GM04504 (cell line): ENCODE measurements around the gene USF1.
A peak's percentile ranks its signal among the peaks of the same experiment; 100 is the strongest.
"Not testable (repeated sequence)": the region's sequence is repeated elsewhere in the genome, so short reads cannot be mapped to it uniquely, and the experiment has no call there.

Source experiments
- DNase-seq: peaks from one replicate; pipeline ENCODE4 v3.0.0-alpha.2; 2012; ENCODE audit warnings: low read depth

The USF1 gene

DNA sequence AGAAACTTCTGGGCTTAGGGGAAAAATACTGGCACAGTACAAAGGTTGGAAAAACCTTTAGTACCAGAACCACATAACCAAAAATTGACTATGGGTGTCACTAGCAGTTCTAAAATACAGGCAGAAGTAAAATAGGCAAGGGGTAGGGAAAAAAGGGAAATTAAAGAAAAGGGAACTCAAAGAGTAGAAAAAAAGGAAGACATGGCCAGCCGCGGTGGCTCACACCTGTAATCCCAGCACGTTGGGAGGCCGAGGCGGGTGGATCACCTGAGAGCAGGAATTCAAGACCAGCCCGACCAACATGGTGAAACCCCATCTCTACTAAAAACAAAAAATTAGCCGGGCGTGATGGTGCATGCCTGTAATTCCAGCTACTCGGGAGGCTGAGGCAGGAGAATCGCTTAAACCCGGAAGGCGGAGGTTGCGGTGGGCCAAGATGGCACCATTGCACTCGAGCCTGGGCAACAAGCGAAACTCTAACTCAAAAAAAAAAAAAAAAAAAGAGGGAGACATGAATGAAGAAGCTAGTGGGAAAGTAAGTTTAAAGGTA, 26.6 kb downstream of the USF1 start:
- not testable (repeated sequence) for DNase-seq

- DNase-seq: no peak
Measured at GRCh38 chr1:161018631-161018930, 27.2 kb downstream of the USF1 start.

DNA sequence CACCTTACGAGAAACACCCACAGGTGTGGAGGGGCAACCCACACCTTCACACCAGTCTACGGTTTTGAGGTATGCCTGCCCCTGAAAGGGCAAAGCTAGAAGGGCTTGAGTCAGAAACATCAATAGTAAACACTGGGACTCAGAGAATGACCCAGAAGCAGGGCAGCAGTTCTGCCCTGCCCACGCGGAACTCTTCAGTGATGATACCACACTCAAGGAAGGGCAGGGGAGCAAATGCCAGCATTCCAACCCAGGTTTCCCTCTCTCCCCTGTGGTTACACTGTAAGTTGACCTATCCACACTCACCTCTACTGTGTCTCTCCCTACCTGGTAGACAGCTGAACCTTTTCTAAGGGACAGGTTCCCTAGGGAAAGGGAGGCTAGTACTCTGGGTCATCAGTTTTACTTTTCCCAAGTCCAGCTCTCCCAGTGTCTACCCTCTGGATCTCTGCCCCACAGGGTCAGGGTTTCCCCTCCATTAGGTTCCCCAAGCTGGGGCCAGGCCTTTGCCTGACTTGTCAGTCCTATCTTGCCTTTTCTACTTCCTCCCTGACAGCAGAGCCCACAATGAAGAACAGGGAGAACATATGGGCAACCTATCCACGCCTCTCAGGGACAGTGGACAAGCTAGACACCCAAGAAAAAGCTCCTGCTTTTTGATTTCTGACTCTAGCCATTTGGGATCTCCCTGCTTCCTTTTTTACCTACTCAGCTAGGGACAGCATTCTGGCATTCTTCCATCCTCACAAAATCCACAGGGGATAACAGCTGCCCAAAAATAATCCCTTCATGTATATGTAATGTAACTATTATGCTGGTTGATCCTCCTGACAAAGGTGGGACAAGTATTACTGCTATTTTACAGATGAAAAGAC, 27.8 kb downstream of the USF1 start:
- DNase-seq: no peak

DNA sequence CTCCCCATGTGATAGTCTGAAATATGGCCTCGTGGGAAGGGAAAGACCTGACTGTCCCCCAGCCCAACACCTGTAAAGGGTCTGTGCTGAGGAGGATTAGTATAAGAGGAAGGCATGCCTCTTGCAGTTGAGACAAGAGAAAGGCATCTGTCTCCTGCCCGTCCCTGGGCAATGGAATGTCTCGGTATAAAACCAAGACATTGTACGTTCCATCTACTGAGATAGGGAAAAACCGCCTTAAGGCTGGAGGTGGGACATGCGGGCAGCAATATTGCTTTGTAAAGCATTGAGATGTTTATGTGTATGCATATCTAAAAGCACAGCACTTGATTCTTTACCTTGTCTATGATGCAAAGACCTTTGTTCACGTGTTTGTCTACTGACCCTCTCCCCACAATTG, 28.6 kb downstream of the USF1 start:
- DNase-seq: not testable (repeated sequence)

DNA sequence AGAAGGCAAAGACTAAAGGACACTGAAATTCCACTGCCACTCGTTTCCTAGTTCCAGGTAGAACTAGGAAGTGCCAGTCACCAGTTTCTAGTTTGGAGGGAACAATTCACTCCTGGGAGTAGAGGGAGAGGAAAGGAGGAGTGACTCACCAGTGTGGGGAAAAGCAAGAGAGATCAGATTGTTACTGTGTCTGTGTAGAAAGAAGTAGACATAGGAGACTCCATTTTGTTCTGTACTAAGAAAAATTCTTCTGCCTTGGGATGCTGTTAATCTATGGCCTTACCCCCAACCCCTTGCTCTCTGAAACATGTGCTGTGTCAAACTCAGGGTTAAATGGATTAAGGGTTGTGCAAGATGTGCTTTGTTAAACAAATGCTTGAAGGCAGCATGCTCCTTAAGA, 29.1 kb downstream of the USF1 start:
- not testable (repeated sequence) for DNase-seq

GRCh38 chr1:161013488-161014230, 32.1 kb downstream of the USF1 start:
- DNase-seq: no peak

GRCh38 chr1:161013131-161013487, 32.7 kb downstream of the USF1 start:
- DNase-seq: no peak

- DNase-seq: no peak
Measured at GRCh38 chr1:161012420-161012819, 33.4 kb downstream of the USF1 start.

DNA sequence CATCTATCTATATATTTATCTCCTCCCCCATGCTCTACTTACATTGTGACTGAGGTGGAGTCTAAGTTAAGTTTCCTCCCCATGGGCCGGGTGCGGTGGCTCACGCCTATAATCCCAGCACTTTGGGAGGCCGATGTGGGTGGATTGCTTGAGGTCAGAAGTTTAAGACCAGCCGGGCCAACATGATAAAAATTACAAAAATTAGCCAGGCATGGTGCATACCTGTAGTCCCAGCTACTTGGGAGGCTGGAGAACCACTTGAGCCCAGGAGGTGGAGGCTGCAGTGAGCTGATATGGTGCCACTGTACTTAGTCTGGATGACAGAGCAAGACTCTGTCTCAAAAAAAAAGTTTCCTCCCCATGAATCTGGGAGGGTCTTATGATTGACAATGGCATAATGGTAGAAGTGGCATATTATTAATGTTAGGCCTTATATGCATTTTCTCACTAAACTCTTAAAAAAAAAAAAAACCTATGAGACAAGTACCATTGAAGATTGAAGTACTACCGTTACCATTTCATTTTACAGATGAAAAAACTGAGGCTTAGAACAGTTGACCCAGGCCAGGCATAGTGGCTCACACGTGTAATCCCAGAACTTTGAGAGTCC, 36.1 kb downstream of the USF1 start:
- no peak for DNase-seq

DNA sequence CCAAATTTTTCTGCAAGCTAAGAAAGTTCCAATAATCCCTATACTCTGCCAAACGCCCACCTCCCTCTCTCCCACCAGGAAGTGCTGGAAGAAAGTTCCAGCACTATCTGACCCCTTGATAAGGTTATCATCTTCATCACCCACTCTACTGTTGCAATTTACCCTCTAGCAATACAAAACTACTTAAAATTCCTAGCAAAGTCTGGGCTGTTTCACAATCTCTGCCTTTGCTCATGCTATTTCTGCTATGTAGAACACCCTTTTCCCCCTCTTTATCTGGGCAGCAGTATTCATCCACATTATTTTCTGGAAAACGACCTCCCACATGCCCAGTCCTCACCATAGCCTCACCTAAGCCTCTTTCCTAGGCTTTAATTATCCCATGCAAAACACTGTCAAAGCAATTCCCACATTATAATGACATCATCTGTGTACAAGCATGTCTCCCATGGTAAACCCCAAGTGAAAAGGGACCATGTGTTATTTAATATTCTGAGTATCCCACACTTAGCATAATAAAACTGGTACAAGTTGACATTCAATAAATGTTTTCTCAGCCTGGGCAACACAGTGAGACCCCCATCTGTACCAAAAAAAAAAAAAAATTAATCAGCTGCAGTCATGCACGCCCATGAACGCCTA, 36.8 kb downstream of the USF1 start:
- no peak for DNase-seq

DNA sequence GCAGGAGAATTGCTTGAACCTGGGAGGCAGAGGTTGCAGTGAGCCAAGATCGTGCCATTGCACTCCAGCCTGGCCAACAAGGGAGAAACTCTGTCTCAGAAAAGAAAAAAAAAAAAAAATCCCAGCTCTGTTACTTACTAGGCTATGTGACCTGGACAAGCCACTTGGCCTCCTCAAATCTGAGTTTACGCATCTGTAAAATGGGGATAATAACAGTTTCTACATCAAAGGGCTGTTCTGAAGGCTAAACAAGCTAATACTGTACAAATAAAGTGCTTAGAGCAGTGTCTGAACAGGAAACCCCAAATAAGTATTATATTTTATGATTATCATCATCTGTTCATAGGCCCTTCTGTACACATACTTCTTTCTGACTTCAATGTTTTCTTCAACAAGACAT, 38.4 kb downstream of the USF1 start:
- DNase-seq: no peak

GRCh38 chr1:161006563-161006962, 39.2 kb downstream of the USF1 start:
- no peak for DNase-seq

- no peak for DNase-seq
Measured at GRCh38 chr1:161001525-161001924, 44.3 kb downstream of the USF1 start.

- DNase-seq: no peak
Measured at GRCh38 chr1:161000736-161001480, 44.9 kb downstream of the USF1 start.

- no peak for DNase-seq
Measured at GRCh38 chr1:160999376-160999775, 46.4 kb downstream of the USF1 start.

DNA sequence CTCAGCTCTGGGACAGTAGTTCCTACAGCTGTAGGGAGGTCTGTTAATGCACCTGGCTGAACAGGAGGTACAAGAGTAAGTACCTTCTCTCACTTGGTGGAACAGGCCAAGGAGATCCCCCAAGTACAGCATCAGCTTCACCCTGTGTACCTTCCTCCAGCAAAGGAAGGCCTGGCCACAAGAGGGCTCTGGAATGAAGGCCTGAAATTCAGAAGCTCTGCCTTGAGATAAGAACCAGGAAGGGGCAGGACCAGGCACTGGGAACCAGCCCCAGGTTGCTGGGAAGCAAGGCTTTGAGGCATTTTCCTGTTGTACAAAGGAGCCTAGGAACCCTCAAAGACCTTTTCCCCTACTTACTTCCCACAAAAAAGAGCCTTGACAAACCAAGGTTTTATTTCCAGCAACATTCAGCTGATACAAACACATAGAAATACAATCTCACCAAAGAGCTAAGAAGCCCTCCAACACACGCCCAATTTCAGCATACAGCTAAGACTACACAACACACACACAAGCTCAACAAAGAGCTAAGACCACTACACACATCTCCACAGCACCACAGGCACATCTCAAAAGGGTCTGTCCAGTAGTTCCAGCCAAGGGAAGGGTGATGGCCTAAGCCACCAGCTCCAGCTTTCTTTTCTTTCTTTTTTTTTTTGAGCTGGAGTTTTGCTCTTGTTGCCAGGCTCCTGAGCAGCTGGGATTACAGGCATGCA, 48.3 kb downstream of the USF1 start:
- DNase-seq: no peak

DNA sequence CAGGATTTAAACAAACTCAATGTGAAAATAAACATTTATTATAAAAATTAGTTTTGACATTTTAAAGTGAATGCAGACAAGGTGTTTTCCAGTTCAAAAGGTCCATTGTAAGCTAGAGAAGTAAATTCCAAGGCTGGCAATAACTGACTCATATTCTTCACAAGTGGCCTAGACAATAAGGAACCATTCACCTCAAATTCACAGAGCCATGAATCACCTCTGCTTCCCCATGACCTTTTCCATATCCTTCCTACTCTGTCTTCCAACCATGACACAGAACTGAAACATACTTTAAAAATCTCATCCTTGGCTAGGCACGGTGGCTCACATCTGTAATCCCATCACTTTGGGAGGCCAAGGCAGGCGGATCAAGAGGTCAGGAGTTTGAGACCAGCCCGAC, 49.6 kb downstream of the USF1 start:
- no peak for DNase-seq

GRCh38 chr1:160993544-160994193, 52.1 kb downstream of the USF1 start:
- peak; percentile 55 for DNase-seq

DNA sequence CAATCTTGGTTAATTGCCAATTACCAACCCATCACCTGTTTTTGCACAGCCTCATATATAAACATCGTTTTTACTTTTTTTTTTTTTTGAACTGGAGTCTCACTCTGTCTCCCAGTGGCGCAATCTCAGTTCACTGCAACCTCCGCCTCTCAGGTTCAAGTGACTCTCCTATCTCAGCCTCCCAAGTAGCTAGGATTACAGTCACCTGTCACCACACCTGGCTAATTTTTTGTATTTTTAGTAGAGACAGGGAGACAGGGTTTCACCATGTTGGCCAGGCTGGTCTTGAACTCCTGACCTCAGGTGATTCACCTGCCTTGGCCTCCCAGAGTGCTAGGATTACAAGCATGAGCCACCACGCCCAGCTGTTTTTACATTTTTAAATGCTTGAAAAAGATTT, 53.7 kb downstream of the USF1 start:
- DNase-seq: not testable (repeated sequence)
